GM21825 (cell line): ENCODE measurements around the gene FAM234A.
"Not testable (repeated sequence)": the region's sequence is repeated elsewhere in the genome, so short reads cannot be mapped to it uniquely, and the experiment has no call there.

Source experiments
- ATAC-seq: cut with Tn5 transposase; IDR thresholded peaks from one replicate; pipeline ENCODE4 v1.9.1; 2021; ENCODE audit warnings: mild to moderate bottlenecking, moderate library complexity; ENCODE audit not compliant: unreplicated experiment

Gene FAM234A

DNA sequence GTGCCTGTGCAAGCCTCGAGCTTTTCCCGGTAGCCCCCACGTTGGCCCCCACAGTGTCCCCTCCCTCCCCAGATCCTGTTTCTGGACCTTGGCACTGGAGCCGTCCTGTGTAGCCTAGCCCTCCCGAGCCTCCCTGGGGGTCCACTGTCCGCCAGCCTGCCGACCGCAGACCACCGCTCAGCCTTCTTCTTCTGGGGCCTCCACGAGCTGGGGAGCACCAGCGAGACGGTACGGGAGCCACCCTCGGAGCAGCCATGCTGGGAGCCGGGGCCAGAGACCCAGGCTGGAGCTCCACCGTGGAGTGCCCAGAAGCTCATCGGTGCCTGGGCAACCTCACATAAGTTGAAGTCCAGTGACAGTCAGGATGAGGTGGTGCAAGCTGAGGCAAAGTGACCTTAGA lies 29.3 kb downstream of the FAM234A start:
- no peak for ATAC-seq

DNA sequence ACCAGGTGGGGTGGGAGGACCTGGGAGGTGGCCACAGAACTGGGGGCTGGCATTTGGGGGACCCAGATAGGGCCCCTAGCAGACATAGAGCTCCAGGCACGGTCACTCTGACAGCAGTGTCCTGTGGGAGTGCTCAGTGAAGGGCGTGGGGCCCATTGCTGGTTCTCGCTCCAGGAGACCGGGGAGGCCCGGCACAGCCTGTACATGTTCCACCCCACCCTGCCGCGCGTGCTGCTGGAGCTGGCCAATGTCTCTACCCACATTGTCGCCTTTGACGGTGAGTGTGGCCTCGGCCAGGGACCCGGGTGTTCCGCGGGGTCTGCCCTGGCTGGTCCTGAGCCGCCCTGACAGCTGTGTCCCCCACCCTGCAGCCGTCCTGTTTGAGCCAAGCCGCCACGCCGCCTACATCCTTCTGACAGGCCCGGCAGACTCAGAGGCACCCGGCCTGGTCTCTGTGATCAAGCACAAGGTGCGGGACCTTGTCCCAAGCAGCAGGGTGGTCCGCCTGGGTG lies 29.9 kb downstream of the FAM234A start:
- ATAC-seq, result no peak

DNA sequence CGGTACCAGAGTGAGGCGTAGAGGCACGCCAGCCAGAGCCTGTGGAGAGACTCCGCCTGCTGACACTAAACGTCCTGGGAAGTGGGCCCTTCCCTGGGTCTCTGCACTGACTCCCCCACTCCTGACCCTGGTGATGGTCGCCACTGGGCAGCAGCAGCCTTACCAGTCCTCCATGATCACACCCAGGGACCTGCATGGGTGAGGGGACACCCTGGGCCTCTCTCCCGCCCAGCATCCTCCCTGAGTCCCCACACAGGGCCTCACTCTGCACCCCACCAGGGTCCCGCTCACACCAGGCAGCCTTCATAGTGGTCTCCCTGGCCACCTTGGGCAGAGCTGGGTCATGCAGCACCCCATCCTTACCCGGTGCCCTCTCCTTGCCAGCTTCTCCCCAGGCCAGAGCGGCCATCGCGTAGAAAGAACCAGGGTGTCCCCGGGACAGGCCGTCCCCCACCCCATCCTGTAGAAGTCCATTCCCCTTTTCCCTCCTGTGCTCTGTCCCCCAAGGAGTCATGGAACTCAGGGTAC lies 30.4 kb downstream of the FAM234A start:
- no peak for ATAC-seq

DNA sequence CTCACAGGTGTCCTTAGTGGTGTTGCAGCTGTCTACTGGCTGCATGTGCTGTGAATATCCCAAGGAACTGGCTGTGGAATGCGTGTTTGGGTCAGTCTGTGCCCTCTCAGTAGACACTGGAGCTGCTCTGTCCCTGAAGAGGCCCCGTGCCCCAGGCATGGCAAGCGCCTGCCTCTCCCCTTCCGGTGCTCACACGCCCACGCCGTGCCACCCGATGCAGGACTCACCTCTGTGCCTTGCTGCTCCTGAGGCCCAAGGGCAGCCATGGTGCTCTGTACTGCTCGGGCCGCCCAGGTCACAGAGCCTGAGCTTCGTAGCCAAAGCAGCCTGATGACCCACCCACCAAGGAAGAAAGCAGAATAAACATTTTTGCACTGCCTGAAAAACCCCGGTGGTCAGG lies 31.1 kb downstream of the FAM234A start:
- no peak for ATAC-seq

DNA sequence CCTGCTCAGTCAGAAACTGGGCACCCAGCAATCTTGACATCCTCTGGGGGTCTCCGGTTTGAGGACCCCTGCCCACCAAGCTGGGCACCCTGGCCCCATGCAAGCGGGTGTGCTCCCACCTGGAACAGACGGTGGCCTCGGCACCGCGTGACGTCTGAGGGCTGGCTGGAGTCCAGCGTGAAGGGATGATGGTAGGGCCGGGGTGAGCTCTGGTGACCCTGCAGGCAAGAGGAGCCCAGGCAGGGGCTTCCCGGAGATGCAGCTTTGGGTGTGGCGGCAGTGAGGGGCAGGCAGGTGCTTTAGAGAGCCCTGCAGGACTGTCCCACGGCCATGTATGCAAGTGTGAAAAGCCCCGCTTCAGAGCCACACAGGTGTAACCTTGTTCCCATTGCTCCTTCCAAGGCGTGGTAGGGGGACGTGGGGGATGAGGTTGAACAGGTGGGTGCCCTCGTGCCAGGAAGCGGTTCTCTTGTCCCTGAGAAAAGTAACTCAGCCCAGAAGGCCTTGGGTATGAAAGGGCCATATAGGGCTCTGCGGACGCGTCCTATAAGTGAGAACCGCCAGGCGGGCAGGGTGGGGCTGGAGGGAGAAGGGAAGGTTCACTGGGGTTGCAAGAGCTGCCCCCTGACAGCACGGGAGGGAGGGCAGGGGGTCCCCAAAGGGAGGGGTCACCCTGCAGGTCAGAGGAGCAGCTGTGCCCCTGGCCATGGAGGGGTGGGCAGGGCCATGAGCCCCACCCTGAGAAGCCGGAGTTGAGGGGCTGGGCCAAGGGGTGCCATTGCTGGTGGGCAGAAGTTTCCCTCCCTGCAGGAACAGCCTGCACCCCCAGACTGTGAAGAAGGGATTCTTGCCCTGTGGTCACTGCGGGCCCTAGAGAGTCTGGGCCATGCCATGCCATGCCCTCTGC lies 31.9 kb downstream of the FAM234A start:
- ATAC-seq, result no peak

DNA sequence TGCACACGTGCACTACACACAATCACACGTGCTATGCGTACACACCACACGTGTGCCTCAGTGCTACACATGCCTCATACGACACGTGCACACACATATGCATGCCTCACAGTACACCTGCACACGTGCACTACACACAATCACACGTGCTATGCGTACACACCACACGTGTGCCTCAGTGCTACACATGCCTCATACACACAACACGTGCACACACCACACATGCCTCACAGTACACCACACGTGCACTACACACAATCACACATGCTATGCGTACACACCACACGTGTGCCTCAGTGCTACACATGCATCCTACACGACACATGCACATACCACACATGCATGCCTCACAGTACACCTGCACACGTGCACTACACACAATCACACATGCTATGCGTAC lies 32.9 kb downstream of the FAM234A start:
- ATAC-seq, result not testable (repeated sequence)

DNA sequence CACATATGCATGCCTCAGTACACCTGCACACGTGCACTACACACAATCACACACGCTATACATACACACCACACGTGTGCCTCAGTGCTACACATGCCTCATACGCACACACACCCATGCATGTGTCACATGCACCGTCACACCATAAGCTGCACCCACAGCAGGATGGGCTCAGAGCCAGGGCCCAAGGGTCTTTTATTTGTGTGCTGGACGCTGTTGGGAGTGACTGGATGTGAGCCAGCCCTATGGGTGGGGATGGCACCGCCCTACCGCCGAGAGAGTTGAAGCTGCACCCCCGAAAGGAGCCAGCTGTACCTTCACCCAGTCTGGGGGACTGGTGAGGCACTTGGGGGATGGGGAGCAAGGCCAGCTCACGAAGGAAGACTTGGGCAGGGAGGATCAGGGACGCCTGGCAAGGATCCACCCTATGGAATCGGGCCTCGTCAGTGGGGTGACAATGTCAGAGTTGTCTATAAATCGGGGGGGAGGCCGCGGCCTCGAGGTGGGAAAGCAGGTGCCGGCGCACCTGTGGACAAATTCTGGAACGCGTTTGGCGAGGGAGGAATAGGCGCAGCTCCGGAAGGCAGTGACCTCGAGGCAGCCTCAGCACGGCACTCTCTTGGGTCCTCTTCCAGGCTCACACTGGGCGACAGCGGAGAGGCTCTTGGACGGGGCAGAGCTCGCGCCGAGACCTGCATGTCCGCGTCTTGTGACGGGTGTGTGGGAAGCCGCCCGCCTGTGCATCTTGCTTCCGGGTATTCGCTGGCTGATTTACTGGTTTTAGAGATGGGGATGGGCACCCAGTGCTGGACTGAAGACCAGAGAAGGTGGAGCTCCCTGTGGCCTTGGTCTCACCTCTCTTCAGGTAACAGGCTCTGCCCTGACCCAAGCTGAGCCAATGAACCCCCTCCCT lies 33.8 kb downstream of the FAM234A start:
- no peak for ATAC-seq

DNA sequence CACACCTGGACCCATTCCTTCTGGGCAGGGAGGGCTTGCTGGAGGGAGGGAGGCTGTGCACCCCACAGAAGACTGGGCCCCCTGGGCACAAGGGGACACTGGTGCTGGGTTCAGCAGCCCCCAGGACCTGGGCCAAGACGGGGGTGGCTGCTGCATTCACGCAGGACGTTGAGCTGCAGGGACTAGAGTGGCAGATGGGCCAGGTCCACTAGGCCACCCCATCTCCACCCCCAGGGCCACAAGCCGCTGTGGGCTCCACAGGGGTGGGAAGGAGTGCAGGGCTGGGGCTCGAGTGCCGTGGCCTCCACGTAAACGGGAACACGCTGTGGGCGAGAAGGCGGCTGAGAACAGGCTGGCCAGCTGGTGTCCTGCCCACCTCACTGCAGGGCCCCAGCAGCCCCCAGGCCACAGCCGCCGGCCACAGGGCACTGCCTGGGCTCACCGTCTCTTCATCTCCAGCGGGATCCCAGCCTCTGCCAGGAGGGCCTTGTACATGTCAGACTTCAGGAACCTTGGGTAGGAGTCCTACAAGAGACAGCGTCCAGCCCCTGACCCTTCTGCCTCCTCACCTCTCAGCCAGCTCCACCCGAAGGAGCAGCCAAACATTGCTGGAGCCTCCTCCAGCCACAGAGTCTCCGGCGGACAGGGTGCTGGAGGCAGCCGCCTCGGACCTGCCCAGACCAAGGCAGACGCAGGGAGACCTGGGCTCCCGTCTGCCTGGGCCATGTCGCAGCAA lies 34.6 kb downstream of the FAM234A start:
- no peak for ATAC-seq

DNA sequence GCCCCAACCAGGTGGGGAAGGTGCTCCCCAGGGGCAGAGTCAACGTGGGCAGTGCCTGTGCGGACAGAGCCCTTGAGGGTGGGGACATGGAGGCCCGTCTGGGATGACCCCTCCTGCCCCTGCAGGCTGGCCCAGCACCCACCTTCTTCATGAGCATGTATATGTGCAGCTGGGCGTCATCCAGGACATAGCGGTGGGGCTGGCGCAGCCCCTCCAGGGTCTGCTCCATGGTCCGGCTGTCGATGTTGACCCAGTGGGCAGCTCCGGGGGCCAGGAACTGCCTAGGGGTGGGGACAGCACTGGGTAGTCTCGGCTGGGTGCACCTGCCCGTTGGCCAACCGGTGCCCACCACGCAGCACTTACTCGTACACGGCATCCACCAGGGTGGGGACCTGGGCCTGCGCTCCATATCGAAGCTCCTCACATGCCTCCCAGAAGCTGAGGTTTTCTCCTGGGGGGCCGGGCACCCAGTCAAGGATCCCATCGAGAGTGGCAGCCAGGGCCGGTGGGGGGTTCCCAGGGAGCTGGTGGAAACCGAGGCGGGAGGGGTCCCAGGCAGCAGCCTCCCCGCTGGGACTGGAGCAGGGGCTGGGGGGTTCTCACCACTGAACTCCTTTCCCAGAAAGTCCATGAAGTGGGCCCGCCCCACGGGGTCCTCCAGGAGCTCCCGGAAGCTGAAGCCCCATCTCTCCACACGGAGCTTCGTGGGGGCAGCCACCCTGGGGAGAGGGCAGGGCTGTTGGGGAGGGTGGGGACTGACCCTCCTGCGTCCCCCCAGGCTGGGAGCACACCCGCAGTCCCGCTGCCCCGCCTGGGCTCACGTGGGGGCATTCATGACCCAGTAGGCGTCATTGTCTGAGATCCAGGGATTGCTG lies 36.0 kb downstream of the FAM234A start:
- ATAC-seq, result no peak

DNA sequence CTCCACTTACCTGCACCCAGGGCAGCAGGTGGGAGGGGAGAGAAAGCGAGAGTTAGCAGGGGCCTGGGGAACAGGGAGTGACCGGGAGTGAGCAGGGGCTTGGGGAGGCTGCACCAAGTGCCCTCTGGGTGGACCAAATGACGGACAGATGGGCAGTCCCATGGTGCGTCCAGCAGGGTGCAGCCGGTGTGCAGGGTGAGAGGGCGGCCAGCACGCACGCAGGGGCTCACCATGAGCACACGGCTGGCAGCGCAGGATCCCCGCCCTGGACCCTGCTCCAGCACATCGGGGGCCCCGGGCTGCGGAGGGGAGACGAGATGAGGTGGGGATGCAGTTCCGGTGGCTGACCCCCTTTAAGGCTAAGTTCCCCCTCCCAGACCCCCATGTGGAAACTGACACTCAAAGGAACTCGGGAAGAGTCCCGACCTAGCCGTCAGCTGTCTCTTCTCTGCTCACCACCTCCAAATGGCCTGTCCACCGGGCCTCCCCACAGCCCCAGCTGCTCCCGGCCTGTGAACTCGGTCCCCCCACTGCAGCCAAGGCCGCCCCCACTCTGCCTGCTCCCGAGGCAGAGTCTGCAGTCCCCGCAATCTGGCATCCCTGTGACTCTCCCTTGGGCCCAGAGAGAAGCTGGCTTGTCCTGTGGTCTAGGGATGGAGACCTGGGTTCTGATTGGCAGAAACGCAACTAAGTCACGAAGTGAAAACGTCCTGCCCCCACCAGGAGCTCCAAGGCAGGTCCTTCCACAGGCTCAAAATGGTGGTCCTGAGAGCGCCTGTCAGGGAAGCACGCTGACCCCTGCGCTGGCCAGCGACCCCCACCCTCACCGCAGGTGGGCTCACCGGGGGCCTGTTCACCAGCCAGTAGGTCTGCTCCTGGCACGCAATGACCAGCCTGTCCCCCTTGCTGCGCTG lies 38.3 kb downstream of the FAM234A start:
- no peak for ATAC-seq

DNA sequence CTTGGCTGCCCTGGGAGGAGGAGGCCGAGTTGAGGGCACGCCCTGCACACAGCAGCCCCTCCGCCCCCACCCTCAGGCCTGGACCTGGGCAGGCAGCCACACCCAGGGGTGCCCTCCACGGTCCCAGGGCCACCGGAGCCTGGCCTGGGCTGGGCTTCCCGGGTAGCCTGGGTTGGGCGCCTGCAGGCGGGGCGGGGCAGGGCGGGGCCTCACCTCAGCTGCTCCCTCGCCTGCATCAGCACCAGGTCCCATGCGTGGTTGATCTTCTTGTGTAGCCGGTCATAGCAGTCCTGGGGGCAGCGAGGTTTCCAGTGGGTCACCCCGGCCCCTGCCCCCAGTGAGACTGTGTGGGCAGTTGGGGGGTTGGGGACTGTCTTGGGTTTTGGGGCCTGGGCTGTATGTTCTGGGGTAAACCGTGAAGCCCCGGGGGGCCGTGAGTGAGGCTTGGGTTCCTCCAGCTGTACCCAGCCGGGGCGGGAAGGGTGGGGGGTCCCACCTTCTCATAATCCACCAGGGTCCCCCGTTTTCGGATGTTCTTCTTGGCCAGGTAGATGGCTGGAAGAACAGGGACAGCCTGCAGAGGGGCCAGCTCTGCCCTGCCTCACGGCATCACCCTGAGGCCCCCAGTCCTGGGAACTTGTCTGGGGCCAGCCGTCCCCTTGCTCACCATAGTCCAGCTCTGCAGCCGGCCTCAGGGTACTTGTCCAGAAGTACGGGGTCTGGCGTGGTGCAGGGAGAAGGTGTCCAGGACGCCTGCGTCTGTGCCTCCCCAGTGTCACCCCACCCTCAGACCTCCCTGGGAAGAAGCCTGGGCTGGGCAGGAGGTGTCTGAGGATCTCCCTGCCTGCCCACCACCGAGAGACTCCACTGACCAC lies 39.2 kb downstream of the FAM234A start:
- ATAC-seq, result no peak

DNA sequence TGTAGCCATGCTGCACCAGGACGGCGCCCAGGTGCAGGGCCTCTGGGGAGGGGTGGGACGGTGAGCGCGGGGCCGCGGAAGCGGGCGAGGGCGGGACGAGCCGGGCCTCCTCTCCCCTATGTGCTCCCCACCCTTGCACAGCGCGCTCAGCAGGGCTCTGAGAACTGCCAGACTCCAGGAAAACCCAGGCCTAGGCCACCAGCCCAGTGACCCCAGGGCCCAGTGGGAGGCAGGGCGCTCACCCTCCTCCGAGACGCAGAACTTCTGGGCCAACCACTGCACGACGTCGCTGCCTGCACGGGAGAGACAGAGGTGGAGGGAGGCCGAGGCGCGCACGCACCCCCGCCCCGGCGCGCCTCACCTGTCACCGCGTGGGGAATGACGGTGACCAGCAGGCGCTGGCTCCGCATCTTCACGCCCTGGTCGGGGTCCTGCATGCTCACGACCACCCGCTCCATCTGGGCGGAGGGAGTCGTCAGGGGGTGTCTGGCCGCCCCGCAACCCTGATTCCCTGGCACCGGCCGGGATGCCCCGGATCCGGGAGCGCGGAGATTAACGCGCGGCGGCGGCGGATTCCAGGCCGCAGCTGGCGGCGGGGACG lies 40.5 kb downstream of the FAM234A start:
- ATAC-seq, result no peak

DNA sequence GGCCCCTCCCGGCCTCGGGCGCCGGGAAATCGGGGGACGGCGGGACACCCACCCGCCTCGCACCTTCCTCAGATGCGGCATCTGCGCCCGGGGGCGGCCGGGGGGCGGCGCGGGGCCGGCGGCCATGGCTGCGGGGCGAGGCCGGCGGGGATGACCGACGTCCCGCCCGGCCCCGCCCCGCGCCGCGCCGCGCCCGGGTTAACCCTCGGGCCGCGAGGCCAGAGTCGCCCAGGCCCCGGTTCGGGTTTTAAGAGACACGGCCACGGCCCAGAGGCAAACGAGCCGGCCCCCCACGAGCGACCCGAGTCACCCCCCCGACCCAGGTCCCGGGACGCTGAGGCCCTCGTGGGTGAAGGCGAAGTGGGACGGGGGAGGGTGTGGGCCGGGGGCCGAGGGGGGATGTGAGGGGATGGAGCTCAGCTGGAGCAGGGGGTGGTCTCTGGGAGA lies 41.2 kb downstream of the FAM234A start, which contains the start of gene RGS11:
RGS11 (minus strand) TSS at position 159 of the 447 bp plus-strand sequence; CDS start at position 126, 33 bp downstream.
- ATAC-seq, result no peak

DNA sequence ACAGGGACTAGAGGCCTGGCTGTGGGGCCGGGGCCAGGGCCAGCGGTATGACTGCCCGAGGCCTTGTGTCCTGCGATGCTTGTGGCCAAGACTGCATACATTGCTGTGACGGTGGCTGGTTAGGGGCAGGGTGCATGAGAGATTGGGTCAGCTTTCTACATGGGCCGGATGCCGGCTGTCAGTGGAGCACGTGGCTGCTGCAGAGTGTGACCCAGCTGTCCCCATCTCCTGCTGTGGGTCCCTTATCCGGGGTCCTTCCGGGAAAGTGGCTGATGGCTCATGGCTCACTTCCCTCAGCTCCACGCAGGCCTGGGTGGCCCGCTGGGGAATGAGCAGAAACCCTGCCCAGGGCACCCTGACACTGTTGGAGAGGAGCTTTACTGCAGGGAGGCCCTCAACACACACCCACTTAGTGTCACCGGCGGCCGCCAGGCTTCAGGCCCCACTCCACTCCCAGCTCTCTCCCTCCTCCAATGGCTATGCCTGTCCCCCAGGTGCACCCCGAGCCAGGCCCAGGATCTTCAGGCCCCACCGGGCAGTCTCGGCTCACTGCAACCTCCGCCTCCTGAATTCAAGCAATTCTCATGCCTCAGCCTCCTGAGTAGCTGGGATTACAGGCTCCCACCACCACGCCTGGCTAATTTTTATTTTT lies 41.9 kb downstream of the FAM234A start:
- no peak for ATAC-seq

DNA sequence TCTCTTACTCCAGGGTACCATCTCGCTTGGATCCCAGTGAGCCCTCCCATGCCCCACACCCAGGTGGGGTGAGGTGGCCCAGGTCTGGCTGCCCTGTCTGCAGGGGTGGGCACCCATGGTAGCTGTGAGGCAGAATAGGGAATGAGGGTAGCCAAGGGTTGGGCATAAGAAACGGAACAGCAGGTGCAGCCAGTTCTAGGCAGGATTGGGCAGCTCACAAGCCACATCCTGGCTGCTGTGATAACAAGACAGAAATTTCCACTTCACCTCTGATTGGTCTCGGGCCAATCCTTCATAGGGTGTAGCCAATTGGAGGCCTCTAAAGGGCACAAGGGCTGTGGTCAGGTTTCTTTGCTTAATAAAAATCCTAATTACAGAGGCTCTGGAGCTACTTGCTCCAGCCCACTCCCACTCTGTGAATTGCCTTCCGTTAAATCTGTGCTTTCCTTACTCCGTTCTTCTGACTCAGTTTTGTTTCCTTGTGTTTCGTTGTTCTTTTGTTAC lies 44.3 kb downstream of the FAM234A start:
- ATAC-seq, result no peak

DNA sequence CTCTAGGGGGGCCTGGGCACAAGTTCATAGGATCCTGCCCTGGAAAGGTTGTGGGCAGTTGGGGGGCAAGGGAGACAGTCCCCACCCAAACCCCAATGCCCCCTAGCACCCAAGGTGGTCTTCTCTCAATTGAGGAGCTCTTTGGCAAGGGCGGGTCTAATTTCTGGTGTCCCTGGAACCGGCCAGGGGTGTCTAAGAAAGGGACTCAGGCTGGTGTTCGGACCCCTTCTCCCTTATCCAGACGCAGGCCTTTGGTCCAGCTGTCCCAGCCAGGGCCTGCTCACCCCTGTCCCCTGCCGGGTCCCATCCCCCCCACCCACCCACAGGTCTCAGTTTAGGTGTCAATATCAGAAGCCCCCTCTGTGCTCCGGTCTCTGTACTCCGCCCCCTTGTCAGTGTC lies 44.9 kb downstream of the FAM234A start:
- ATAC-seq, result no peak
